ENCODE results near the gene SPANXN2. TPM values are rescaled to one million over a fixed set of nuclear protein-coding genes. Genes with fewer than 3 reads are reported as not detected.
"Not testable (repeated sequence)": the region's sequence is repeated elsewhere in the genome, so short reads cannot be mapped to it uniquely, and the experiment has no call there.

SPANXN2 gene
- total and polyA plus RNA-seq, 2 of the 8 experiments (the other 6 are each of a cell fraction or from before 2014, with no cell fraction given) = not detected

DNA sequence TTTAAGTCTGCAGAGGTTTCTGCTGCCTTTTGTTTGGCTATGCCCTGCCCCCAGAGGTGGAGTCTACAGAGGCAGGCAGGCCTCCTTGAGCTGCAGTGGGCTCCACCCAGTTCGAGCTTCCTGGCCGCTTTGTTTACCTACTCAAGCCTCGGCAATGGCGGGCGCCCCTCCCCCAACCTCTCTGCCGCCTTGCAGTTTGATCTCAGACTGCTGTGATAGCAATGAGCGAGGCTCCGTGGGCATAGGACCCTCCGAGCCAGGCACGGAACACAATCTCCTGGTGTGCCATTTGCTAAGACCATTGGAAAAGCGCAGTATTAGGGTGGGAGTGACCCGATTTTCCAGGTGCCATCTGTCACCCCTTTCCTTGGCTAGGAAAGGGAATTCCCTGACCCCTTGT is 47.2 kb upstream of the SPANXN2 start:
- H4K91ac ChIP-seq (replicated peaks; ENCODE audit: insufficient read length, low read length); H3K4me1 ChIP-seq (replicated peaks in 1 of 4; ENCODE audit: control insufficient read depth in 3 of 4, insufficient read depth in 4 of 4, low read length in 3 of 4); POLR2A ChIA-PET (ENCODE audit: partially characterized antibody); H3K9ac ChIP-seq (replicated peaks in 1 of 4; ENCODE audit: extremely low read depth in 1 of 4, low read depth in 3 of 4, low read length in 3 of 4); H3K23me2 ChIP-seq (ENCODE audit: low read depth, low read length); H2AFZ ChIP-seq (ENCODE audit: low read length); FAIRE-seq; H2BK20ac ChIP-seq (ENCODE audit: low read length); H3K79me2 ChIP-seq (ENCODE audit: control insufficient read depth in 1 of 2, insufficient read depth in 2 of 2, low read length in 2 of 2); H2BK15ac ChIP-seq (ENCODE audit: low read length); H2AK5ac ChIP-seq (ENCODE audit: low read depth, low read length); H3K18ac ChIP-seq (ENCODE audit: extremely low read depth, low read length); H4K5ac ChIP-seq (ENCODE audit: insufficient read length, low read depth, low read length); H3K23ac ChIP-seq (ENCODE audit: insufficient read length); H3K9me3 ChIP-seq (ENCODE audit: insufficient read depth in 2 of 2, low read depth in 1 of 2, low read length in 1 of 2); H3K27me3 ChIP-seq (replicated peaks in 1 of 4; ENCODE audit: control insufficient read depth in 3 of 4, extremely low read depth in 1 of 4, insufficient read depth in 3 of 4, low read length in 3 of 4); H4K20me1 ChIP-seq (replicated peaks in 1 of 2; ENCODE audit: control insufficient read depth in 1 of 2, insufficient read depth in 2 of 2, low read length in 2 of 2); H3K27ac ChIP-seq (ENCODE audit: low read depth, low read length); H3K56ac ChIP-seq (replicated peaks; ENCODE audit: insufficient read length, low read depth, low read length); H3K79me1 ChIP-seq (ENCODE audit: low read depth, low read length); H2BK12ac ChIP-seq (ENCODE audit: low read depth, low read length); H2BK5ac ChIP-seq (ENCODE audit: low read depth, low read length); H4K8ac ChIP-seq (ENCODE audit: extremely low read depth, insufficient read depth, low read length); DNase-seq (ENCODE audit: low read depth in 1 of 2, low spot score in 2 of 2); H3K36me3 ChIP-seq (ENCODE audit: control insufficient read depth in 2 of 4, insufficient read depth in 4 of 4, low read length in 3 of 4); H2BK120ac ChIP-seq (replicated peaks; ENCODE audit: low read depth, low read length); H3K4me3 ChIP-seq (ENCODE audit: extremely low read depth in 1 of 4, insufficient read depth in 2 of 4, low read depth in 3 of 4, low read length in 4 of 4); H3K4me2 ChIP-seq (ENCODE audit: insufficient read depth in 1 of 2, low read depth in 2 of 2, low read length in 2 of 2); H3K4ac ChIP-seq (replicated peaks; ENCODE audit: insufficient read length, low read depth, low read length); H3K14ac ChIP-seq (ENCODE audit: insufficient read length): not testable (repeated sequence)
- CTCF ChIA-PET (ENCODE audit: partially characterized antibody) = interaction anchor here (0.6 kb wide), 1 partner anchor 196 kb away, joined by 3 read pairs; no protein-coding TSS in a partner anchor
- WGBS, 2 experiments (ENCODE audit: extremely low coverage in 1 of 2, insufficient coverage in 1 of 2, insufficient read length in 1 of 2, insufficient replicate concordance in 2 of 2, low coverage in 1 of 2, low lambda C conversion rate in 2 of 2, missing lambda C conversion rate in 1 of 2) = 100% methylated on average over 4 of the region's 12 CpGs; no CpG with 5 or more reads in 1 of the 2 experiments

Measured in H1 (cell line).